Osteocyte (in vitro differentiated cells): ENCODE measurements around the gene ACOX3. TPM values are rescaled to one million over a fixed set of nuclear protein-coding genes. Genes with fewer than 3 reads are reported as not detected.

Source experiments
- DNase-seq: peaks from one replicate; pipeline ENCODE4 v3.0.0; 2021; ENCODE audit warnings: mixed read lengths; ENCODE audit not compliant: unreplicated experiment; ENCODE audit errors: extremely low spot score
- H3K27ac Mint-ChIP-seq: one replicate; pipeline ENCODE4 v1.8.0; 2021; ENCODE audit warnings: mild to moderate bottlenecking, mixed read lengths; ENCODE audit not compliant: unreplicated experiment
- H3K27me3 Mint-ChIP-seq: one replicate; pipeline ENCODE4 v1.8.0; 2021; ENCODE audit warnings: mixed read lengths; ENCODE audit not compliant: unreplicated experiment
- H3K36me3 Mint-ChIP-seq: one replicate; pipeline ENCODE4 v1.8.0; 2021; ENCODE audit warnings: mixed read lengths; ENCODE audit not compliant: unreplicated experiment
- H3K4me1 Mint-ChIP-seq: one replicate; pipeline ENCODE4 v1.8.0; 2021; ENCODE audit warnings: mixed read lengths; ENCODE audit not compliant: unreplicated experiment
- H3K4me3 Mint-ChIP-seq: one replicate; pipeline ENCODE4 v1.8.0; 2021; ENCODE audit warnings: mild to moderate bottlenecking, moderate library complexity, mixed read lengths; ENCODE audit not compliant: unreplicated experiment
- H3K9me3 Mint-ChIP-seq: one replicate; pipeline ENCODE4 v1.8.0; 2021; ENCODE audit warnings: mixed read lengths; ENCODE audit not compliant: unreplicated experiment
- total RNA-seq: library from RNA; stranded (reverse); gene quantifications from 2 replicates; pipeline ENCODE4 v1.2.1, GENCODE V29; 2021
- TF ChIP-seq, protein P1 (sequence below): fragments of 200-600 bp; sonication (generic); IDR thresholded peaks from 2 replicates; pipeline ENCODE4 v1.5.0; 2021; ENCODE audit warnings: antibody characterized with exemption, mild to moderate bottlenecking, moderate library complexity

Gene ACOX3
- total RNA-seq, 1 donor from 2014 or later = 25.2 TPM

DNA sequence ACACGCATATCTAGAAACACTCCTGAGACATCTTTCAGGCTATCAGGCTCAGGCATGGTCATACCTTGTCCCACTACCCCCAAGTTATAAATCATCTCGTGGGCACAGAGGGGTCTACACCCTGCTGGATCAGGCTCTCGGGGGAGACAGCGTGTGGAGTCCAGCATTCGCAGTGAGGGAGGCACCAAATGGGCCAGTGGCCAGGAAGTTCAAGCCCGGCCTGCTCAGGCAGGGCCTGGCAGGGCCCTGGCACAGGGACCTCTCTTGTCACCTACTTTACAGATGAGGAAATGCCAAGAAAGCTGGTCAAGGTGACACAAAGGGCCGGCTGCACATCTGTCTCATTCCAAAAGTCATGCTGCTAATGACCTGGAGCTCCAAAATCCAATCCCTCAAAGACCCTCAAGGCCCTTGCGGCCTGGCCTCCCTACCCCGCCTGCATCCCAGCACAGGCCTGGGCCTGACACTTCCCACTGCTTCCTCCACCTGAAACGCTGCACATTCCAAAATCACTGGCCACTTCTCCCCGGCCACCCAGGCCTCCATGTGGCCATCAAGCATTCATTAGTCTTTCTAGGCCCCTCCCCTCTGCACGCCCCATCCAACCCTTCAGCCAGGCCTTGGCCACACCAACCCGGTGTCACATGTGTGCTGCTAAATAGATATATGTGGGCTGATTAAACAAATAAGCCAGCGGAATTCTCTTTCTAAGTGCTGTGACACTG lies 35.6 kb downstream of the ACOX3 start:
- Mint-ChIP-seq H3K4me3 (no peak overlapping the region), H3K9me3 (no peaks in the 10 kb centered on the region), H3K27ac (no peak overlapping the region), H3K27me3 (no peaks in the 10 kb centered on the region), H3K36me3 (peaks cover 24% of the 10 kb centered on the region), H3K4me1 (peaks cover 10% of the 10 kb centered on the region)
- DNase-seq = no peak
- TF ChIP-seq, protein P1, sequence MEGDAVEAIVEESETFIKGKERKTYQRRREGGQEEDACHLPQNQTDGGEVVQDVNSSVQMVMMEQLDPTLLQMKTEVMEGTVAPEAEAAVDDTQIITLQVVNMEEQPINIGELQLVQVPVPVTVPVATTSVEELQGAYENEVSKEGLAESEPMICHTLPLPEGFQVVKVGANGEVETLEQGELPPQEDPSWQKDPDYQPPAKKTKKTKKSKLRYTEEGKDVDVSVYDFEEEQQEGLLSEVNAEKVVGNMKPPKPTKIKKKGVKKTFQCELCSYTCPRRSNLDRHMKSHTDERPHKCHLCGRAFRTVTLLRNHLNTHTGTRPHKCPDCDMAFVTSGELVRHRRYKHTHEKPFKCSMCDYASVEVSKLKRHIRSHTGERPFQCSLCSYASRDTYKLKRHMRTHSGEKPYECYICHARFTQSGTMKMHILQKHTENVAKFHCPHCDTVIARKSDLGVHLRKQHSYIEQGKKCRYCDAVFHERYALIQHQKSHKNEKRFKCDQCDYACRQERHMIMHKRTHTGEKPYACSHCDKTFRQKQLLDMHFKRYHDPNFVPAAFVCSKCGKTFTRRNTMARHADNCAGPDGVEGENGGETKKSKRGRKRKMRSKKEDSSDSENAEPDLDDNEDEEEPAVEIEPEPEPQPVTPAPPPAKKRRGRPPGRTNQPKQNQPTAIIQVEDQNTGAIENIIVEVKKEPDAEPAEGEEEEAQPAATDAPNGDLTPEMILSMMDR = no peak

DNA sequence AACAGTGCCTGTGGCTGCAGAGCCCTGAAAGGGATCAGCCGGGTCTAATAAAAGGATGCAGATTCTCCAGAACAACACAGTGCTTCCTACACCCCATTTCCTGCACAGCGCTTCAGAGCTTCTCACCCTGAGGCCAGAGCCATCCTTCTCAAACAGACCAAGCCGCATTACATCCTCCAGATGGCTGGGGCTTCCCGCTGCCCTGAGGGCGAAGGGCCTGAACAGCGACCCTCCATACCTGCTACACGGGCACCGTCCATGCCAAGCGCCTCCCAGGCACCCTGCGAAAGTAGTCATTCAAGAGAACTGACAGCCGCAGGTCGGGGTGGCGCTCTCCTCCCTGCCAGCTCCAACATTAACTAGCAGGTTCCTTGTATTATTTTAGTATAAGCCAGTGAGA lies 36.5 kb downstream of the ACOX3 start:
- TF ChIP-seq, protein P1 = no peak
- no peak overlapping the region for H3K4me3 Mint-ChIP-seq
- H3K27me3 Mint-ChIP-seq = no peaks in the 10 kb centered on the region
- H3K27ac Mint-ChIP-seq = no peak overlapping the region
- DNase-seq = no peak
- H3K9me3 Mint-ChIP-seq = no peaks in the 10 kb centered on the region
- peaks cover 6% of the 10 kb centered on the region for H3K4me1 Mint-ChIP-seq
- peaks cover 23% of the 10 kb centered on the region for H3K36me3 Mint-ChIP-seq

DNA sequence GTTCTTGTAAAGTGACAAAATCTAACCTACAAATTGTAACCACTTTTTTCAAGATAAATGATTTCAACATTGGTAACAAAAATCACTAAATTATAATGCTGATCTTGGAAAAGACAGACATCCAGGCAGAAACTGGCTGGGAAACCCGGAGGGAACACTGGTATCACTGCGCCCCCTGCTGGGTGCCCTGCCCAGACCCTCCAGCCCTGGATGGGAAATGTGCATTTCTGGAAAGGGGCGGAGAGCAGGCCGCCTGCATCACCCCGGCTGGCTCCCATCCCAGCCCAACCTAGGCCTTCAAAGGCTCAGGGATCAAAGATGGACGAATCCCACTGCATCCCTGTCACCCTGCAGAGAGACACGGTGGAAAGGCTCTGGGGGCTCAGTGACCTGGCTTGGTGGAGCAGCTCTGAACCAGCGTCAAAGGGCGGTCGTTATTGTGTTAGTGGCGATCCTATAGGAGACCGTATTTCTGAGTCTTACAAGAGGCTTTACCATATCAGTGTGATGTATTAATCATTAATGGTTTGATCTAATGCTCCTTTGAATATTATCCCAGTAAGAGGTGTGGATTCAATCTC lies 37.3 kb downstream of the ACOX3 start:
- no peaks in the 10 kb centered on the region for H3K9me3 Mint-ChIP-seq
- TF ChIP-seq, protein P1 = peak; percentile 97
- H3K36me3 Mint-ChIP-seq = peaks cover 27% of the 10 kb centered on the region
- no peaks in the 10 kb centered on the region for H3K27me3 Mint-ChIP-seq
- H3K4me3 Mint-ChIP-seq = no peak overlapping the region
- H3K27ac Mint-ChIP-seq = no peak overlapping the region
- H3K4me1 Mint-ChIP-seq = peaks cover 5% of the 10 kb centered on the region
- peak; percentile 93 for DNase-seq

DNA sequence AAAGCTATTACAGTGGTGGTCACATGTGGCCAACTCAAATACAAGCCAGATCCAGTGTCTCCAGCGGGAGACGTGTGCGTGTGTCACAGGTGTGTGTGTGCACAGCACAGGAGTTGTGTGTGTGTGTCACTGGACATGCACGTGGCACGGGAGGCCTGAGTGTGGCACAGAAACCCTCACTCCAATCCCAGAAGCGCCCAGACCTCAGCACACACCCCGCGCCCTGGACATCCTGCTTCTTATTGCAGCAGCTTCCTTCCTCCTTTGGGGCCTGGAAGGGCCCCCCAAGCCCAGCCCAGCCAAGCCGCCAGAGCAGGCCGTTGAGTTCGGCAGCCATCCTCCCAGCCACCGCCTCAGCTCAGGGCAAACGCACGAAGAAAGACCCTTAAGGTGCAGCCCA lies 37.9 kb downstream of the ACOX3 start:
- Mint-ChIP-seq H3K4me1 (peaks cover 5% of the 10 kb centered on the region), H3K27me3 (no peaks in the 10 kb centered on the region), H3K27ac (no peak overlapping the region), H3K9me3 (no peaks in the 10 kb centered on the region), H3K36me3 (peaks cover 25% of the 10 kb centered on the region), H3K4me3 (no peak overlapping the region)
- no peak for DNase-seq
- TF ChIP-seq, protein P1 = no peak

DNA sequence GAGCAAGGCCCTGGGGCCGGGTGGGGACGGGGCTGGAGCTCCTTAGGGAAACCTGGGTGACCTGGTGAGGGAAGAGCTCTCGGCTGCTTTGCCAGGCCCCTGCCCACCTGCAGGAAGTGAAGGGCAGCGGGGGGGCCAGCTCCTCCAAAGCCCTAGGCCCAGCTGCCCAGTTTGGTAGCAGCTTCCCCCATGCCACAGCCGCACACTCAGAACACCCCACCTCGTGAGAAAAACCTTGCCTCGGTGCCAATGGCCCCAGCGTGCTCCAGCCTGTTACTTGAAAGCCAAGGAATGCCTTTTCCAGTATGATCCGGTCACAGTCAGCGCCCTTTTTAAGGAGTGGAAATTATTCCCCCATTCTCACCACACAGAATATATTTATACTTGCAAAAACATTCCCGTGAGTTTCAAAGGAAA lies 38.3 kb downstream of the ACOX3 start:
- TF ChIP-seq, protein P1 = no peak
- H3K4me3 Mint-ChIP-seq = no peak overlapping the region
- DNase-seq = no peak
- H3K9me3 Mint-ChIP-seq = no peaks in the 10 kb centered on the region
- H3K4me1 Mint-ChIP-seq = peaks cover 5% of the 10 kb centered on the region
- no peaks in the 10 kb centered on the region for H3K27me3 Mint-ChIP-seq
- peaks cover 25% of the 10 kb centered on the region for H3K36me3 Mint-ChIP-seq
- no peak overlapping the region for H3K27ac Mint-ChIP-seq
